GM19035 (cell line): Measurements from ENCODE around the gene CACNA1D.
A peak's percentile ranks its signal among the peaks of the same experiment; 100 is the strongest.

Experiments
- ATAC-seq: cut with Tn5 transposase; IDR thresholded peaks from one replicate; pipeline ENCODE4 v1.9.1; 2021; ENCODE audit not compliant: unreplicated experiment

Gene CACNA1D

GRCh38 chr3:53837331-53837730 lies 342.9 kb downstream of the CACNA1D start:
- ATAC-seq, result no peak

DNA sequence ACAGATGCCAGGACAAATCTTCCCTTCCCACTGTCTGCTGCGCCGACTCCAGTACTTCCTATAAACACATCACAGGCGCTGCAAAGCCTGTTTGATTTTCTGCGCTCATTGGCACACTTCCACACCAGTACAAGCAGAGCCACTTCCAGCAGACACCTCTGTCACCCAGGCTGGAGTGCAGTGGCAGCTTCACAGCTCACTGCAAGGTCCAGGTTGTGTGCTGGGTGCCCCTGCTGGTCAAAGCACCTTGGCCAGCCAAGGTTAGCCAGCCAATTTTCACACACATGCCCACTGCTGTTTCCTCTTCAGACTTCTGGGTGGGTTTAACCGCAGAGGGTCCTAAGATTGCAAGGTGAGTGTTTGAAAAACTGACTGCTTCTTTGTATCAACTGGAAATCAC lies 346.9 kb downstream of the CACNA1D start:
- ATAC-seq, result no peak

- ATAC-seq, result no peak
Measured at GRCh38 chr3:53842436-53843194, 348.2 kb downstream of the CACNA1D start.

DNA sequence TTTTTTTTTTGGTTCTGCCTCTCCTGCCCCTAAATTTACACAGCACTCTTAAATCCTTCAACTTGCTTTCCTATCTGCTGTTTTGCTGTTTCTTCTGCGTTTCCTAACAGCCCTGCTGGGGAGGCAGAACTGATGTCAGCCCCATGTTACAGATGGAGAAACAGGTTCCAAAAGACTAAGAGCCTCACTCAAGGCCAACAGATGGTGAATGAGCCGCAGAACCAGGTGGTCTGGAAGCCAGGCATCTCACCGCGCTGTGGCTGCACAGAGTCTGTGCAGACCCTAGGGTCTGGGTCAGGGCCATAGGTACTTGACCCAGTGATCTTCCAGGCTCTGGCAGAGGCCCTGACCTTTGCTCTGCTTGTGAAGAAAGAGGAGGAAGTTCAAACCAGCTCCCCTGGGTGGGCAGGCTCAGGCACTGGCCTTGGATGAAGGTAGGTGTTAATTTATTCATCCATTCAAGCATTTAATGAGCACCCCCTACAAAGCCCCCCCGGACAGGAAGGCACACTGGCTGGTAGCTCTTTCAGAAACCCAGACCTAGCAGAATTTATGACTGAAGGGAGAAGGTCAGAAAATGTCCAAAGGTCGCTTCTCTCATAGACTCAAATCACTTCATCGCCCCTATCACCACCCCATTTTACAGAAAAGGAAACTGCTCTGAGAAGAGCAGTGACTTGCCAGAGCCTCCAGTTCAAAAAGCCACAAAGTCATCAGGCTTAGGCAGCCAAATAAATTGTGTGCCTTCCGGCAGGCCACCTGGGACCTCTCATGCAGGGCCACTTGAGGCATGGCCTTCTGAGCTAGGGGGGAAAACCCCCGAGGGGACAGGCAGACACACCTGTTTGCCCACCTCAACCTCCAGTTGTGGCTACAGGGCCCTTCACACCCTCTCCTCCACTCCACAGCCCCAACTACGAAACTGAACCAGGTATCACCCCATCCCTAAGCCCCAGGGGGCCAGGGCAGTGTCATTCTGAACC lies 349.1 kb downstream of the CACNA1D start:
- ATAC-seq, result no peak

- ATAC-seq, result no peak
Measured at GRCh38 chr3:53844262-53845102, 350.1 kb downstream of the CACNA1D start.

DNA sequence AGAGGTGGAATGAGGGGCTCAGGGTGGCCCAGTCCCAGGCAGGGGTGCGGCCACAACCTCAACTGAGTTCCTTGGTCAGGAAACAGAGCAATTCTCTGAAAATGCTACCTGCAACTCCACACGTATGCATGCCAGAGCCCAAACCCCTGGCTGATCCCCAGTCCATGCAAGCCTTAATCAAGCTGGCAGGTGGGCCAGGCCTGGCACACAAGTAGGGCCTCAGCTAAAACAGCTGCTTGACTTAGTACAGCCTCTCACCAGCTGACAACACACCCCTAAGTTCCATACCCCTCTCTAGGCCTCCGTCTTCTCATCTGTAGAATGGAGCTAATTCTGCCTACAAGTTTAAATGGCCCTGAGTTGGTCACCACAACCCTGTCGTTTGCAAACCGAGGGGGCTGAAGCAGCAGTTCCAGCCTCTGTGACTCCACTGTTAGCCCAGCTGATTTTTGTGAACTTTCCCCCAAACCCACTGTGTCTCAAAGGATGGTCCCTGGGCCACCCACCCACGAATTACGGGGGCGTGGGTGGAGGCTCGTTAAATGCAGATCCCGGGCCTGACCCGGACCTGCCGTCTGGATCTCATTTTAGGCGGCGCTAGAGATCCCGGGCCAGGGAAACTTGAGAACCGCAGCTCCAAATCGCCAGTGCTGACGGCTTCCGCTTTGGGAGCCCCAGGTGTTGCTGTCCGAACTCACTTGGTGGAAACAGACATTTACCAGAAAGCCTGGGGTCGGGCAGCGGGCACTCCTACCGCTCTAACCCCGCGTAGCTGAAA lies 350.9 kb downstream of the CACNA1D start:
- ATAC-seq, result peak; percentile 25

DNA sequence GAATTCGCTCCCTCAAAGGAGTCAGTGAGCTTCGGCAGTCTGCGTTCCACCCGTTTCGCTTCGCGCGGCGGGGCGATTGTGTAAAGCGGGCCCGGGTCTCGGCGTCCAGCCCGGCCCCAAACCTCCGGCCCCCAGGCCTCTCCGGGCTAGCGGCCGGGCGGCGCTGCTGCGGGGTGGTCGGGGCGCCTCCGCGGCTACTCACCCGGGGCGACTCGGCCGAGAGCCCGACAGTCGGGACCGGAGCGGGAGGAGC lies 351.4 kb downstream of the CACNA1D start:
- no peak for ATAC-seq

- peak; percentile 44 for ATAC-seq
Measured at GRCh38 chr3:53846134-53846850, 351.9 kb downstream of the CACNA1D start, which contains the start of the genes CHDH and IL17RB. TSS of gene CHDH (minus strand) at chr3:53846419. CDS start at chr3:53824008, 22,411 bp downstream. TSS of gene IL17RB (plus strand) at chr3:53846568. CDS start at chr3:53846589, 21 bp downstream.

DNA sequence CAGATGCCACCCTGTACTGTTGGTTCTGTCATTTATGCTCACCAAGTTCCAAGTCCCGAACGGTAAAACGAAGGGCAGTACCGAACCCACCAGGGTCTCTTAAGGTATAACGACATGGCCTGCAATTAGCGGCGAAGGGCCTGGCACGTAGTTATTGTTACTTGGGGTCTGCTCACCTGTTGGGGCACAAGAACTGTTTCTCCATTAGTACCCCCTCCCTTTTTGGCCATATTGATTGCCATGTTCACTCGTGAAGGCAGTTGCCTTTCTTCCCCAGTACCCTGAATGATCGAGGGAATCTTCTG lies 352.4 kb downstream of the CACNA1D start:
- ATAC-seq, result no peak

GRCh38 chr3:53849916-53850315 lies 355.5 kb downstream of the CACNA1D start:
- ATAC-seq, result no peak

GRCh38 chr3:53850895-53851294 lies 356.5 kb downstream of the CACNA1D start:
- no peak for ATAC-seq

DNA sequence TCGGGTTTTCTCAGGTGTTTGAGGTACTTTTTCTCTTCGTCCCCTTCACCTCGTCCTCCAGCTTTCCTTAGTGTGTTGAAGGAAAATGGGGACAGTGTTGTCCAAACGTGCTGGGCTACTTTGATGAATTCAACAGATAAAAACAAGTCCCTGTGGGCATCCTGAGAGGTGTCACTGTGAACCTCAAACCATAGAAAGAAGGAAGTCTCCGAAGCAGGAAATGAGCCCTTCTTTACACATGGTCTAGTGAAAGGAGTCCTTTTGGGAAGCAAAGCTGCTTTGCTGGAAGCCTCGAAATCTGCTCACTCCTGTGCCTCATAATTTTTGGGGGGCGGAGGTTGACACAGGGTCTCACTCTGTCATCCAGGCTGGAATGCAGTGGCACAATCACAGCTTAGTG lies 362.6 kb downstream of the CACNA1D start:
- ATAC-seq, result no peak

DNA sequence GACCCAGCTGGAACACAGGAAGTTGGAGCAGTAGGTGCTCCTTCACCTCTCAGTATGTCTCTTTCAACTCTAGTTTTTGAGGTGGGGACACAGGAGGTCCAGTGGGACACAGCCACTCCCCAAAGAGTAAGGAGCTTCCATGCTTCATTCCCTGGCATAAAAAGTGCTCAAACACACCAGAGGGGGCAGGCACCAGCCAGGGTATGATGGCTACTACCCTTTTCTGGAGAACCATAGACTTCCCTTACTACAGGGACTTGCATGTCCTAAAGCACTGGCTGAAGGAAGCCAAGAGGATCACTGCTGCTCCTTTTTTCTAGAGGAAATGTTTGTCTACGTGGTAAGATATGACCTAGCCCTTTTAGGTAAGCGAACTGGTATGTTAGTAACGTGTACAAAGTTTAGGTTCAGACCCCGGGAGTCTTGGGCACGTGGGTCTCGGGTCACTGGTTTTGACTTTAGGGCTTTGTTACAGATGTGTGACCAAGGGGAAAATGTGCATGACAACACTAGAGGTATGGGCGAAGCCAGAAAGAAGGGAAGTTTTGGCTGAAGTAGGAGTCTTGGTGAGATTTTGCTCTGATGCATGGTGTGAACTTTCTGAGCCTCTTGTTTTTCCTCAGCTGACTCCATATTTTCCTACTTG lies 363.8 kb downstream of the CACNA1D start:
- no peak for ATAC-seq

DNA sequence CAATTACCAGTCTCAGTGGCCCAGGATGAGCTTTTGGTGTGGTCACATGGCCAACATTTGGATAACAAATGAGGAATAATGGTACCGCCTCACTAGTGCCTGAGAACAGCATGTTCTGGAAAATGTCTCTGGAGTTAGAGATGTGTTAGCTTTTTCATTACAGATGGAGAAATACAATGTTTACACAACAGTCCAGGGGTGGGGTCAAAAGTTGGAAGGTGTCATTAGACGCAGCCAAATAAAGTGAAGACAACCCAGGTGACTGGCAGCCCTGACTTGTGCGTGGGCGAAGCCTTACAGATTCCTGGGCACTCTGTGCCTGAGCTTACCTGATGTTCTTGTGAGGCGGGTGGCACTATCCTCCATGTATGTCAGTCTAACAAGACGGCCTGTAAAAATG lies 364.8 kb downstream of the CACNA1D start:
- no peak for ATAC-seq

DNA sequence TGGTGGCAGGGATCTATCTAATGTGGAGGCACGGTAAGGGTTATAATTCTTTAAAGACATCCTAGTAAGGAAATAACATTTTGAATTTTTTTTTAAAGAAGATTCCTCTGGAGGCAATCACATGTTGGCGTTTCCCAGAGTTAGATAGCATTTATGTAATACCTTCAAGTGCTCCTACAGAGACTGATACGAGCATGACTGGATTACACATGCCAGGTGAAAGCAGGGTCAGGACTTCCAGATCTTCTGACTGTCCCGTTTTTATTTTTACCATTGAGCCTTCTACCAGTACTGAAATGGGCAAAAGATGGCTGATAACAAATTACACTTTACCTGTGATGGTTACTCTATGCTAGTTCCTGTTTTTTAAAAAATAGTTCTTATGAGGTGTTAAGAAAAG lies 365.8 kb downstream of the CACNA1D start:
- ATAC-seq, result no peak

DNA sequence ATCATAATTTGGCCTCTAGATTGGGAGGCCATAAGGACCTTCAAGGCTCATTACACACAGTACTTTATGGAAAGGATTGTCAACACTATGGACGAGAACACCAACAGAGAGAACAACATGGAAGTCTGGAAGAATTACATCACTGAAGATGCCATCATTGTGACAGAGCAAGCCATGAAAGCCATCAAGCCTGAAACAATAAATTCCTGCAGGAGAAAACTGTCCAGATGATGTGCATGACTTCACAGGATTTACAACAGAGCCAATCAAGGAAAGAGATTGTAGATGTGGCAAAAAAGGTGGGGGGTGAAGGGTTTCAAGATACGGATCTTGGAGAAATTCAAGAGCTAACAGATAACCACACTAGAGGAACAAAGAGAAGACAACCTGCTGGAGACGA lies 367.8 kb downstream of the CACNA1D start:
- no peak for ATAC-seq

DNA sequence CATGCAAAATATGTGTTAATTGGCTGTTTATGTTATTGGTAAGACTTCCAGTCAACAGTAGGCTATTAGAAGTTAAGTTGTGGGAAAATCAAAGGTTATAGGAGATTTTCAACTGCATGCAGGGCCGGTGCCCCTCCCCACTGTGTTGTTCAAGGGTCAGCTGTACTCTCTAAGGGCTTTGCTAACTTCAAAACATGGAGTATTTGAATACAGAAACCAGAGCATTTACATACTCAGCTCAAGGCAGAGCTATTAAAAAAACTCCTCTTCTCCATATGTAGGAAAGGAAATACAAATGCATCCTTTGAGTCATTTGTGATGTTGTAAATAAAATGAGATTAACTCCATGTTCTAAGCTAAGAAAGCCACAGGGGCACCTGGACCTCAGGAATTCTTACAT lies 368.7 kb downstream of the CACNA1D start:
- no peak for ATAC-seq
